ENCODE results near the gene TMEM219.

The TMEM219 gene

DNA sequence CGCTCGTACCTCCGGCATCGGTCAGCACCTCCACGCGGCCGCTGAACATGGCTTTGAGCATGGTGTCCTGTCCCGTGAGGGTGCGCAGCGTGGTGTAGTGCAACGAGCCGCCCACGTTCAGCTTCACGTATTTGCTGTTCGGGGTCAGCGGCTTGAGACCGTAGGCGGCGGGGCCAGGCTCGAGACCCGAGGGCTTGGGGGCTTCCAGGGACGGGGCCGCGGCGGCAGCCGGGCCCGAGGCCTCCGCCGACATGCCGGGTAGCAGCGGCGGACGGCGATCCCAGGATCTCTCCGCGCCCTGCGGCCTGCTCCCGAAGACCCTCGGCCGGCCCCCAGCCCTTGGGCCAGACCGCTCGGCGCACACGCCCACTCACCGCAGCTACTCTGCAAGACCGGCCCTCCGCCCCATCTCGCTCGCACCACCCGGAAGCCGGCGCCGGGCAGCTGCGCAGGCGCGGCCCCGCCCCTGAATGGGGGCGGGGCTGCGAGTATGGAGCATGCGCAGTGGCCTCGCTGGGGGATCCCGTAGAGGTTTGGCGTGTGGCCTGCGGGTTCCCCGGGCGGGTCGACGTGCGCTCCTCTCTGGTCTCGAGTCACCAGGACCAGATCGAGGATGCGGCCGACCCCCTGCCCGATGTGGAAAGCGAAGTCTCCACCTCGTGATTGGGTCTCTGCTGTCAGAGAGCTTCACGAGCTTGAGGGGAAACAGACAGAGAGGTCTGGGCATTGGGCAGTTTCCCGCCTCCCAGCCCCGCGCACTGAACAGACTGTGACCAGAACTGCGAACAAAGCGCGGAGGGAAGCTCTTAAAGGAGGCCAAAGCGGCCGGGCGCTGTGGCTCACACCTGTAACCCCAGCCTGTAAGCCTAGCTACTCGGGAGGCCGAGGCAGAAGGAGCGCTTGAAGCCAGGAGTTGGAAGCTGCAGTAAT is 35.8 kb upstream of the TMEM219 start, which contains the start of gene KCTD13 (continued):
- TF ChIP-seq, protein P1, sequence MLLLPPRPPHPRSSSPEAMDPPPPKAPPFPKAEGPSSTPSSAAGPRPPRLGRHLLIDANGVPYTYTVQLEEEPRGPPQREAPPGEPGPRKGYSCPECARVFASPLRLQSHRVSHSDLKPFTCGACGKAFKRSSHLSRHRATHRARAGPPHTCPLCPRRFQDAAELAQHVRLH (tag by site-specific recombination; IDR thresholded peaks at IDR 0.05), result no peak
- TF ChIP-seq, protein P2, sequence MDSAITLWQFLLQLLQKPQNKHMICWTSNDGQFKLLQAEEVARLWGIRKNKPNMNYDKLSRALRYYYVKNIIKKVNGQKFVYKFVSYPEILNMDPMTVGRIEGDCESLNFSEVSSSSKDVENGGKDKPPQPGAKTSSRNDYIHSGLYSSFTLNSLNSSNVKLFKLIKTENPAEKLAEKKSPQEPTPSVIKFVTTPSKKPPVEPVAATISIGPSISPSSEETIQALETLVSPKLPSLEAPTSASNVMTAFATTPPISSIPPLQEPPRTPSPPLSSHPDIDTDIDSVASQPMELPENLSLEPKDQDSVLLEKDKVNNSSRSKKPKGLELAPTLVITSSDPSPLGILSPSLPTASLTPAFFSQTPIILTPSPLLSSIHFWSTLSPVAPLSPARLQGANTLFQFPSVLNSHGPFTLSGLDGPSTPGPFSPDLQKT (IDR thresholded peaks at IDR 0.05; ENCODE audit: borderline replicate concordance, low read depth, low read length), result no peak
- TF ChIP-seq ZNF561 (tag by site-specific recombination; IDR thresholded peaks at IDR 0.05; ENCODE audit: borderline replicate concordance) (peak; percentile 70; the same call in 1 of the 2 replicates), ZBTB44 (tag by site-specific recombination; IDR thresholded peaks at IDR 0.05) (no peak), ZNF175 (tag by site-specific recombination; IDR thresholded peaks at IDR 0.05) (no peak), ZNF510 (tag by site-specific recombination; IDR thresholded peaks at IDR 0.05; ENCODE audit: insufficient replicate concordance) (no peak), ZBTB48 (tag by site-specific recombination; IDR thresholded peaks at IDR 0.05) (no peak), ZNF549 (tag by site-specific recombination; IDR thresholded peaks at IDR 0.05) (no peak), KLF7 (tag by site-specific recombination; IDR thresholded peaks at IDR 0.05; ENCODE audit: borderline replicate concordance) (no peak), ZNF146 (tag by site-specific recombination; IDR thresholded peaks at IDR 0.05) (0 out of 2 replicates have a peak, but pooled peaks have one; percentile 19), ZNF670 (tag by site-specific recombination; IDR thresholded peaks at IDR 0.05; ENCODE audit: low read depth) (no peak), ZNF202 (tag by site-specific recombination; IDR thresholded peaks at IDR 0.05; ENCODE audit: borderline replicate concordance) (no peak), ZBTB1 (tag by site-specific recombination; IDR thresholded peaks at IDR 0.05) (no peak), OSR2 (tag by site-specific recombination; IDR thresholded peaks at IDR 0.05) (no peak), ZEB2 (tag by site-specific recombination; IDR thresholded peaks at IDR 0.05) (peak; percentile 58), ZNF394 (tag by site-specific recombination; IDR thresholded peaks at IDR 0.05; ENCODE audit: borderline replicate concordance) (peak; percentile 87), ZNF132 (tag by site-specific recombination; IDR thresholded peaks at IDR 0.05; ENCODE audit: borderline replicate concordance) (no peak), SP7 (tag by site-specific recombination; IDR thresholded peaks at IDR 0.05) (peak; percentile 88), ZNF169 (tag by site-specific recombination; IDR thresholded peaks at IDR 0.05) (no peak), ZNF837 (tag by site-specific recombination; IDR thresholded peaks at IDR 0.05) (no peak), ZNF843 (tag by site-specific recombination; IDR thresholded peaks at IDR 0.05) (0 out of 2 replicates have a peak, but pooled peaks have one; percentile 28), ZBTB20 (tag by site-specific recombination; IDR thresholded peaks at IDR 0.05) (peak; percentile 80), ZNF48 (tag by site-specific recombination; IDR thresholded peaks at IDR 0.05) (no peak), ZBTB21 (tag by site-specific recombination; IDR thresholded peaks at IDR 0.05) (peak; percentile 22), ZNF585B (tag by site-specific recombination; IDR thresholded peaks at IDR 0.05) (no peak), KLF16 (tag by site-specific recombination; IDR thresholded peaks at IDR 0.05) (no peak; the same call in 1 of the 2 replicates), ZNF791 (tag by site-specific recombination; IDR thresholded peaks at IDR 0.05) (no peak), ZNF184 (tag by site-specific recombination; IDR thresholded peaks at IDR 0.05) (no peak), ZNF830 (tag by site-specific recombination; IDR thresholded peaks at IDR 0.05; ENCODE audit: low read depth) (no peak), ZNF571 (tag by site-specific recombination; IDR thresholded peaks at IDR 0.05) (no peak), INSM2 (tag by site-specific recombination; IDR thresholded peaks at IDR 0.05) (0 out of 2 replicates have a peak, but pooled peaks have one; percentile 23), ZNF701 (tag by site-specific recombination; IDR thresholded peaks at IDR 0.05) (no peak)
- TF ChIP-seq, protein P3, sequence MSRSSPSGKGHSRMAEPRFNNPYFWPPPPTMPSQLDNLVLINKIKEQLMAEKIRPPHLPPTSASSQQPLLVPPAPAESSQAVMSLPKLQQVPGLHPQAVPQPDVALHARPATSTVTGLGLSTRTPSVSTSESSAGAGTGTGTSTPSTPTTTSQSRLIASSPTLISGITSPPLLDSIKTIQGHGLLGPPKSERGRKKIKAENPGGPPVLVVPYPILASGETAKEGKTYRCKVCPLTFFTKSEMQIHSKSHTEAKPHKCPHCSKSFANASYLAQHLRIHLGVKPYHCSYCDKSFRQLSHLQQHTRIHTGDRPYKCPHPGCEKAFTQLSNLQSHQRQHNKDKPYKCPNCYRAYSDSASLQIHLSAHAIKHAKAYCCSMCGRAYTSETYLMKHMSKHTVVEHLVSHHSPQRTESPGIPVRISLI (tag by site-specific recombination; IDR thresholded peaks at IDR 0.05), result no peak

Measured in HEK293 (cell line).